ENCODE results near the gene CLASP1.
A peak's percentile ranks its signal among the peaks of the same experiment; 100 is the strongest.
"Not testable (repeated sequence)": the region's sequence is repeated elsewhere in the genome, so short reads cannot be mapped to it uniquely, and the experiment has no call there.

CLASP1 gene

GRCh38 chr2:121480826-121481225 lies 168.4 kb downstream of the CLASP1 start:
- no peak overlapping the region for H3K4me3 ChIP-seq (replicated peaks in 1 of 2; ENCODE audit: low read depth in 2 of 2, low read length in 2 of 2)
- peak; percentile 92 to 97 for DNase-seq (ENCODE audit: low read depth in 2 of 2)
- no peak for TF ChIP-seq CTCF (IDR thresholded peaks at IDR 0.05; ENCODE audit: low read depth, low read length)

- DNase-seq (ENCODE audit: low read depth in 2 of 2) = peak in 1 of 2 donors; percentile 51
- no peak overlapping the region for H3K4me3 ChIP-seq (replicated peaks in 1 of 2; ENCODE audit: low read depth in 2 of 2, low read length in 2 of 2)
- TF ChIP-seq CTCF (IDR thresholded peaks at IDR 0.05; ENCODE audit: low read depth, low read length) = peak; percentile 9
Observed at GRCh38 chr2:121479882-121480522, 169.3 kb downstream of the CLASP1 start.

- H3K4me3 ChIP-seq (replicated peaks in 1 of 2; ENCODE audit: low read depth in 2 of 2, low read length in 2 of 2) = no peak overlapping the region
- no peak for DNase-seq (ENCODE audit: low read depth in 2 of 2)
- no peak for TF ChIP-seq CTCF (IDR thresholded peaks at IDR 0.05; ENCODE audit: low read depth, low read length)
Observed at GRCh38 chr2:121478996-121479745, 170.1 kb downstream of the CLASP1 start.

- H3K4me3 ChIP-seq (replicated peaks in 1 of 2; ENCODE audit: low read depth in 2 of 2, low read length in 2 of 2); DNase-seq (ENCODE audit: low read depth in 2 of 2): not testable (repeated sequence)
Observed at GRCh38 chr2:121478358-121478995, 170.8 kb downstream of the CLASP1 start.

GRCh38 chr2:121476684-121477083 lies 172.6 kb downstream of the CLASP1 start:
- no peak overlapping the region for H3K4me3 ChIP-seq (replicated peaks in 1 of 2; ENCODE audit: low read depth in 2 of 2, low read length in 2 of 2)
- DNase-seq (ENCODE audit: low read depth in 2 of 2) = no peak
- no peak for TF ChIP-seq CTCF (IDR thresholded peaks at IDR 0.05; ENCODE audit: low read depth, low read length)

GRCh38 chr2:121475811-121476571 lies 173.3 kb downstream of the CLASP1 start:
- H3K4me3 ChIP-seq (replicated peaks in 1 of 2; ENCODE audit: low read depth in 2 of 2, low read length in 2 of 2) = no peak overlapping the region
- no peak for TF ChIP-seq CTCF (IDR thresholded peaks at IDR 0.05; ENCODE audit: low read depth, low read length)
- DNase-seq (ENCODE audit: low read depth in 2 of 2) = peak in 1 of 2 donors; percentile 40

Data from cardiac fibroblast (primary cell).